CD4-positive, alpha-beta T cell treated with Interleukin-4 for 4 hours (primary cell): ENCODE data around the gene DSG4.

Source experiments
- DNase-seq: peaks from one replicate; pipeline ENCODE4 v3.0.0-alpha.2; 2020

The DSG4 gene

DNA sequence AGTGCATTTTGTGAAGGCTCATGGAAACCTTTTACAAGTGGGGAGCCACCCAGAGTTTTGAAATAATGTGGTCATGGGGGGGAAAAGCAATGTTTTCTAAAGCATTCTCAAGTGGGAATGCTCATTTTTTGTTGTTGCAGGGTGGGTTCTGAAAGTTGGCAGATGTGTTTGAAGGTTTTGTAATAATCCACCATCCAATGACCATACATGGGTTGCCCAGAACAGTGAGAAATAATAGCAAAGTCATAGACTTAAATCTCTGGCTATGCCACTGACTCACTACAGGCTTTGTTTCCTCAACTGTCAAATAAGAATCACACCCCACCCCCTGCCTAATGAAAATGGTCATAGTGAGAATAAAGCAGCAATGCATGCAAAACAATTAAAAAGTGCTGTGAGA is 73.8 kb downstream of the DSG4 start:
- DNase-seq: no peak

DNA sequence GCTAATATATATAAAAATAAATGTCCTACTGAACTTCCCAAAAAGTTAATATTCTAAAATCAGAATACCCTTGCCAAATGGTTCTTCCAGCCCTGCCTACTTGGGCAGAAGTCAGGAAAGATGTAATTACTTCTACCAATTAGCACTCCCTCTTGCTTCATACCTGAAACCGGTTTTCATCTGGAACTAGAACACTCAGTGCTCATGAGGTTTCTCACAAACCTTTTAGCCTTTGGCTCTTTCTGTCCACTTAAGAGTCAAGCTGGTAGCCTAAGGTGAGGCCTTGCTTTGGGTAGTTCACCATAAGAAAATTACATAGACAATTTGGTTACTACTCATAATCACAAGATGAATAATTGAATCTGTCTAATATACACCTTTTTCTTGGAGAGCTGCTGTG is 75.0 kb downstream of the DSG4 start:
- DNase-seq: no peak

DNA sequence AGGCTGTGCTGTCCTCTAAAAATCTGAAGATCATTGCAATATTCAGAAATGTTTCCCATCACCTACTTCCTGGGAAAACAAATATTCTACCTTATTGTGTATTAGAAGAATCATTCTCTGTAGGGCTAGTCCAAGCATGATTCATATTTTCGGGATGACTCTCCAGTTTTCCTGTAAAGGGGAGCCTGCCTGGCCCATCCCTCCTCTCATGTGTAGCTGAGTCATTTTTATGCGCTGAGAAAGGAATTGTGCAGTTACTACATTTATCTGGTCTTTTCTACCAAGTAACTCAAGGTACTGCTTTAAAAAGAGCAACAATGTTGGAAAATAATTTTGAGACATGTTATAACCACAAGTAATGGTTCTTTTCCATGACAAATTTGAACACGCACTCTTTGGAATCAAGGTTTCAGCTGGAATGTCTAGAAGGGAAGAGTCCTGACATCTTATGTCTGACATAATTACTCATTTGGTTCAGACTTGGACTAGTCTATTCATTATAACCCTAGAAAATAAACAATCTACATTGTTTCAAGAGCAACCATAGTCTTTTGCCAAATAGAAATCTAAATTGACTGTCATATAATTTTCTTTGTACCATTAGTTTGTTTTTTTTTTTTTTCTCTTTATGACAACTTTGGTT is 77.6 kb downstream of the DSG4 start:
- no peak for DNase-seq
